HEK293 (cell line): ENCODE data around the gene KCNG3.

Source experiments
- BCL11A ChIP-seq: fragments of 450-650 bp; formaldehyde crosslinking; IDR thresholded peaks from 2 replicates; pipeline ENCODE4 v1.5.1; 2016; ENCODE audit warnings: low read depth, missing biosample characterization, missing genetic modification characterization
- BCL11B ChIP-seq: fragments of 450-650 bp; formaldehyde crosslinking; IDR thresholded peaks from 2 replicates; pipeline ENCODE4 v1.5.1; 2016; ENCODE audit warnings: low read depth, missing biosample characterization, missing genetic modification characterization
- CTCF ChIP-seq: fragments of 450-650 bp; formaldehyde crosslinking; IDR thresholded peaks from 2 replicates; pipeline ENCODE4 v1.5.1; 2016; ENCODE audit warnings: missing biosample characterization, missing genetic modification characterization
- FEZF1 ChIP-seq: fragments of 450-650 bp; formaldehyde crosslinking; IDR thresholded peaks from 2 replicates; pipeline ENCODE4 v1.5.1; 2016; ENCODE audit warnings: missing biosample characterization, missing genetic modification characterization
- IKZF3 ChIP-seq: fragments of 450-650 bp; IDR thresholded peaks from 2 replicates; pipeline ENCODE4 v1.5.0; 2018; ENCODE audit warnings: missing biosample characterization, mild to moderate bottlenecking, missing genetic modification characterization, moderate library complexity
- KLF1 ChIP-seq: fragments of 450-650 bp; formaldehyde crosslinking; IDR thresholded peaks from 2 replicates; pipeline ENCODE4 v1.5.1; 2016; ENCODE audit warnings: missing biosample characterization, missing genetic modification characterization
- REPIN1 ChIP-seq: fragments of 450-650 bp; formaldehyde crosslinking; IDR thresholded peaks from 2 replicates; pipeline ENCODE4 v1.5.1; 2017; ENCODE audit warnings: missing biosample characterization, missing genetic modification characterization, low read depth
- SCRT1 ChIP-seq: fragments of 450-650 bp; formaldehyde crosslinking; IDR thresholded peaks from 2 replicates; pipeline ENCODE4 v1.5.1; 2016; ENCODE audit warnings: missing biosample characterization, missing genetic modification characterization, borderline replicate concordance
- SETDB1 ChIP-seq: IDR thresholded peaks from one replicate; pipeline ENCODE4 v1.6.1; 2017; ENCODE audit warnings: mild to moderate bottlenecking, low read length, moderate library complexity, mixed read lengths; ENCODE audit not compliant: insufficient read length
- TCF7L2 ChIP-seq: IDR thresholded peaks from 2 replicates; pipeline ENCODE4 v1.6.1; 2011; ENCODE audit warnings: low read depth, mild to moderate bottlenecking, inconsistent platforms, low read length, moderate library complexity, borderline replicate concordance
- TRIM28 ChIP-seq: IDR thresholded peaks from 2 replicates; pipeline ENCODE4 v1.6.1; 2011; ENCODE audit warnings: low read length, control low read depth, borderline replicate concordance
- YY1 ChIP-seq: fragments of 450-650 bp; formaldehyde crosslinking; IDR thresholded peaks from 2 replicates; pipeline ENCODE4 v1.5.1; 2018; ENCODE audit warnings: missing biosample characterization, missing genetic modification characterization
- YY2 ChIP-seq: fragments of 450-650 bp; formaldehyde crosslinking; IDR thresholded peaks from 2 replicates; pipeline ENCODE4 v1.5.1; 2016; ENCODE audit warnings: missing biosample characterization, missing genetic modification characterization
- ZBTB21 ChIP-seq: fragments of 450-650 bp; formaldehyde crosslinking; IDR thresholded peaks from 2 replicates; pipeline ENCODE4 v1.5.1; 2017; ENCODE audit warnings: missing biosample characterization, missing genetic modification characterization
- ZFHX2 ChIP-seq: fragments of 450-650 bp; formaldehyde crosslinking; conservative IDR thresholded peaks from 2 replicates; pipeline ENCODE4 v1.5.1; 2016; ENCODE audit warnings: missing biosample characterization, missing genetic modification characterization
- ZFP69B ChIP-seq: fragments of 450-650 bp; formaldehyde crosslinking; IDR thresholded peaks from 2 replicates; pipeline ENCODE4 v1.5.1; 2016; ENCODE audit warnings: missing biosample characterization, missing genetic modification characterization
- ZNF112 ChIP-seq: fragments of 450-650 bp; formaldehyde crosslinking; IDR thresholded peaks from 2 replicates; pipeline ENCODE4 v1.5.0; 2017; ENCODE audit warnings: missing biosample characterization, missing genetic modification characterization
- ZNF140 ChIP-seq: fragments of 450-650 bp; formaldehyde crosslinking; IDR thresholded peaks from 2 replicates; pipeline ENCODE4 v1.5.1; 2016; ENCODE audit warnings: missing biosample characterization, missing genetic modification characterization
- ZNF16 ChIP-seq: fragments of 450-650 bp; formaldehyde crosslinking; IDR thresholded peaks from 2 replicates; pipeline ENCODE4 v1.5.1; 2016; ENCODE audit warnings: low read depth, missing biosample characterization, missing genetic modification characterization
- ZNF174 ChIP-seq: fragments of 450-650 bp; formaldehyde crosslinking; IDR thresholded peaks from 2 replicates; pipeline ENCODE4 v1.5.0; 2017; ENCODE audit warnings: missing biosample characterization, mild to moderate bottlenecking, missing genetic modification characterization
- ZNF248 ChIP-seq: fragments of 450-650 bp; formaldehyde crosslinking; IDR thresholded peaks from 2 replicates; pipeline ENCODE4 v1.5.1; 2017; ENCODE audit warnings: missing biosample characterization, missing genetic modification characterization
- ZNF274 ChIP-seq, 2 experiments: fragments of 200-500 bp in 1 of 2; fragments of 450-650 bp in 1 of 2; sonication (Bioruptor generic) in 1 of 2; formaldehyde crosslinking in 1 of 2; IDR thresholded peaks; 2 replicates each; pipeline versions ENCODE4 v1.5.1 to v1.6.1; 2014 to 2016; ENCODE audit warnings: borderline replicate concordance in 1 of 2, inconsistent platforms in 1 of 2, low read length in 1 of 2, missing biosample characterization in 1 of 2, missing genetic modification characterization in 1 of 2
- ZNF280D ChIP-seq: fragments of 450-650 bp; formaldehyde crosslinking; IDR thresholded peaks from 2 replicates; pipeline ENCODE4 v1.5.1; 2016; ENCODE audit warnings: missing biosample characterization, missing genetic modification characterization
- ZNF433 ChIP-seq: fragments of 450-650 bp; formaldehyde crosslinking; IDR thresholded peaks from 2 replicates; pipeline ENCODE4 v1.5.1; 2016; ENCODE audit warnings: missing biosample characterization, missing genetic modification characterization, low read depth
- ZNF473 ChIP-seq: fragments of 450-650 bp; formaldehyde crosslinking; IDR thresholded peaks from 2 replicates; pipeline ENCODE4 v1.5.1; 2017; ENCODE audit warnings: missing biosample characterization, missing genetic modification characterization
- ZNF510 ChIP-seq: fragments of 450-650 bp; formaldehyde crosslinking; IDR thresholded peaks from 2 replicates; pipeline ENCODE4 v1.5.1; 2018; ENCODE audit warnings: mild to moderate bottlenecking, missing genetic modification characterization, missing biosample characterization; ENCODE audit not compliant: insufficient replicate concordance
- ZNF585B ChIP-seq: fragments of 450-650 bp; formaldehyde crosslinking; IDR thresholded peaks from 2 replicates; pipeline ENCODE4 v1.5.1; 2016; ENCODE audit warnings: missing biosample characterization, missing genetic modification characterization
- ZNF624 ChIP-seq: fragments of 450-650 bp; formaldehyde crosslinking; IDR thresholded peaks from 2 replicates; pipeline ENCODE4 v1.5.1; 2017; ENCODE audit warnings: missing biosample characterization, missing genetic modification characterization
- ZNF626 ChIP-seq: fragments of 450-650 bp; sonication (Bioruptor Pico); formaldehyde crosslinking; IDR thresholded peaks from 2 replicates; pipeline ENCODE4 v1.5.1; 2018; ENCODE audit warnings: missing biosample characterization, missing genetic modification characterization, inconsistent platforms
- ZNF777 ChIP-seq: fragments of 450-650 bp; formaldehyde crosslinking; IDR thresholded peaks from 2 replicates; pipeline ENCODE4 v1.5.1; 2017; ENCODE audit warnings: missing biosample characterization, missing genetic modification characterization, borderline replicate concordance
- ZNF791 ChIP-seq: fragments of 450-650 bp; formaldehyde crosslinking; IDR thresholded peaks from 2 replicates; pipeline ENCODE4 v1.5.1; 2016; ENCODE audit warnings: missing biosample characterization, missing genetic modification characterization
- ZNF837 ChIP-seq: fragments of 450-650 bp; formaldehyde crosslinking; IDR thresholded peaks from 2 replicates; pipeline ENCODE4 v1.5.1; 2016; ENCODE audit warnings: missing biosample characterization, missing genetic modification characterization
- ZSCAN30 ChIP-seq: fragments of 450-650 bp; IDR thresholded peaks from 2 replicates; pipeline ENCODE4 v1.5.1; 2018; ENCODE audit warnings: missing biosample characterization, mild to moderate bottlenecking, missing genetic modification characterization, moderate library complexity
- TF ChIP-seq, protein P1 (sequence below): fragments of 450-650 bp; formaldehyde crosslinking; IDR thresholded peaks from 2 replicates; pipeline ENCODE4 v1.5.1; 2016; ENCODE audit warnings: missing biosample characterization, missing genetic modification characterization
- TF ChIP-seq, protein P2 (sequence below): fragments of 450-650 bp; formaldehyde crosslinking; IDR thresholded peaks from 2 replicates; pipeline ENCODE4; 2016; ENCODE audit warnings: missing biosample characterization, missing genetic modification characterization

The KCNG3 gene

DNA sequence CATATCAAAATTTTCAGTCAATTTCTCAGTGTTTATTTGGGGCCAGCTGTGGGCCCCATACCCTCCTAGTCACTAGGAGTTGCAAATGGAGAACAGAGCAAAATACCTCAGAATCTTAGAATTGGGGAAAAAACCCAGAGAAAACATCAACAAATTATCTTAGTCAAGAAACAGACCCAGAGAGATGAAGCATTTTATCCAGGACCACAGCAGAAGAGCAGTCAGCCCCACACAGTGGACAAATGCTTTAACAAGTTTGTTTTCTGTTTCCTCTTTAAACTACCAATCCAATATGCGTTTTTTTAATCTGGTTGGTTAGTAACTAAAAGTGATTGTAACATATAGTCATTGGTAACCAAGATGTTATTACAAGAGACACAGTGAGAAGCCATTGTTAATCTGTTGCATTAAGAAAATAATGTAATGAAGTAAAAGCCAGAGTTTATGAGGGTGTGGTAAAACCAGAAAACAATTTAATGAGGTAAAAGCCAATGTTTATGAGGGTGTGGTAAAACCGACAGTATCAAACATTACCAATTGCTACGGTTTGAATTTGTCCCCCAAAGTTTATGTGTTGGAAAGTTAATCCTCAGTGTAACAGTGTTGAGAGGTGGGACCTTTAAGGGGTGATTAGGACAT is 72.1 kb downstream of the KCNG3 start (continued):
- no peak for TF ChIP-seq BCL11B (tag by site-specific recombination)
- no peak for TF ChIP-seq ZNF585B (tag by site-specific recombination)
- TF ChIP-seq ZNF16 (tag by site-specific recombination), result no peak
- TF ChIP-seq TCF7L2, result no peak
- no peak for TF ChIP-seq ZNF280D (tag by site-specific recombination)
- TF ChIP-seq SETDB1, result no peak
- TF ChIP-seq ZNF624 (tag by site-specific recombination), result no peak
- no peak for TF ChIP-seq ZNF777 (tag by site-specific recombination)
- TF ChIP-seq SCRT1 (tag by site-specific recombination), result peak; percentile 66; the same call in 1 of the 2 replicates
- TF ChIP-seq REPIN1 (tag by site-specific recombination), result no peak
- no peak for TF ChIP-seq ZNF510
- TF ChIP-seq TRIM28, result no peak
- no peak for TF ChIP-seq YY1 (tag by site-specific recombination)
- TF ChIP-seq ZNF274 (IDR thresholded peaks at IDR 0.05; ENCODE audit: low read length), result no peak
- TF ChIP-seq ZNF274 (tag by site-specific recombination; IDR thresholded peaks at IDR 0.05; ENCODE audit: borderline replicate concordance), result no peak
- TF ChIP-seq BCL11A (tag by site-specific recombination), result no peak
- TF ChIP-seq, protein P1, sequence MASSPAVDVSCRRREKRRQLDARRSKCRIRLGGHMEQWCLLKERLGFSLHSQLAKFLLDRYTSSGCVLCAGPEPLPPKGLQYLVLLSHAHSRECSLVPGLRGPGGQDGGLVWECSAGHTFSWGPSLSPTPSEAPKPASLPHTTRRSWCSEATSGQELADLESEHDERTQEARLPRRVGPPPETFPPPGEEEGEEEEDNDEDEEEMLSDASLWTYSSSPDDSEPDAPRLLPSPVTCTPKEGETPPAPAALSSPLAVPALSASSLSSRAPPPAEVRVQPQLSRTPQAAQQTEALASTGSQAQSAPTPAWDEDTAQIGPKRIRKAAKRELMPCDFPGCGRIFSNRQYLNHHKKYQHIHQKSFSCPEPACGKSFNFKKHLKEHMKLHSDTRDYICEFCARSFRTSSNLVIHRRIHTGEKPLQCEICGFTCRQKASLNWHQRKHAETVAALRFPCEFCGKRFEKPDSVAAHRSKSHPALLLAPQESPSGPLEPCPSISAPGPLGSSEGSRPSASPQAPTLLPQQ, result peak; percentile 63
- TF ChIP-seq ZBTB21 (tag by site-specific recombination), result no peak
- peak; percentile 45; the same call in 1 of the 2 replicates for TF ChIP-seq FEZF1 (tag by site-specific recombination)
- TF ChIP-seq IKZF3 (tag by site-specific recombination), result no peak
- TF ChIP-seq ZNF791 (tag by site-specific recombination), result no peak
- no peak for TF ChIP-seq ZNF174 (tag by site-specific recombination)
- no peak for TF ChIP-seq CTCF (tag by site-specific recombination)
- no peak for TF ChIP-seq ZNF140 (tag by site-specific recombination)
- peak; percentile 33; the same call in 1 of the 2 replicates for TF ChIP-seq ZFP69B
- TF ChIP-seq, protein P2, sequence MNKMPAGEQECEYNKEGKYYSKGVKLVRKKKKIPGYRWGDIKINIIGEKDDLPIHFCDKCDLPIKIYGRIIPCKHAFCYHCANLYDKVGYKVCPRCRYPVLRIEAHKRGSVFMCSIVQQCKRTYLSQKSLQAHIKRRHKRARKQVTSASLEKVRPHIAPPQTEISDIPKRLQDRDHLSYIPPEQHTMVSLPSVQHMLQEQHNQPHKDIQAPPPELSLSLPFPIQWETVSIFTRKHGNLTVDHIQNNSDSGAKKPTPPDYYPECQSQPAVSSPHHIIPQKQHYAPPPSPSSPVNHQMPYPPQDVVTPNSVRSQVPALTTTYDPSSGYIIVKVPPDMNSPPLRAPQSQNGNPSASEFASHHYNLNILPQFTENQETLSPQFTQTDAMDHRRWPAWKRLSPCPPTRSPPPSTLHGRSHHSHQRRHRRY (tag by site-specific recombination), result no peak
- TF ChIP-seq ZNF626 (tag by site-specific recombination), result no peak
- no peak for TF ChIP-seq ZFHX2
- TF ChIP-seq ZSCAN30 (tag by site-specific recombination), result no peak
- no peak for TF ChIP-seq ZNF248 (tag by site-specific recombination)
- peak; percentile 56; the same call in 1 of the 2 replicates for TF ChIP-seq KLF1 (tag by site-specific recombination)
- no peak for TF ChIP-seq ZNF837 (tag by site-specific recombination)
- no peak for TF ChIP-seq YY2 (tag by site-specific recombination)
- no peak for TF ChIP-seq ZNF112 (tag by site-specific recombination)
- no peak for TF ChIP-seq ZNF433 (tag by site-specific recombination)
- no peak for TF ChIP-seq ZNF473
